Measurements from ENCODE around the gene PAMR1. TPM values are rescaled to one million over a fixed set of nuclear protein-coding genes. Genes with fewer than 3 reads are reported as not detected.

Gene PAMR1
- total RNA-seq, 2 donors from 2014 or later, result 0.99 to 3.6 TPM

- H3K4me3 ChIP-seq, result peak overlapping the region in 1 of 2 donors; percentile 7
- peak in 1 of 4 donors; percentile 16 for DNase-seq
- 37 to 39% methylated on average over 7 of the region's 7 CpGs for WGBS, 2 donors
- H3K27ac ChIP-seq, result peak overlapping the region; percentile 75 to 91 (median 80)
- no peaks in the 10 kb centered on the region for H3K36me3 ChIP-seq (replicated peaks in 1 of 2; ENCODE audit: insufficient read depth in 1 of 2, low read depth in 2 of 2)
- ATAC-seq, result peak; percentile 51
- no peak for TF ChIP-seq POLR2A (IDR thresholded peaks at IDR 0.05)
- TF ChIP-seq, protein P1, sequence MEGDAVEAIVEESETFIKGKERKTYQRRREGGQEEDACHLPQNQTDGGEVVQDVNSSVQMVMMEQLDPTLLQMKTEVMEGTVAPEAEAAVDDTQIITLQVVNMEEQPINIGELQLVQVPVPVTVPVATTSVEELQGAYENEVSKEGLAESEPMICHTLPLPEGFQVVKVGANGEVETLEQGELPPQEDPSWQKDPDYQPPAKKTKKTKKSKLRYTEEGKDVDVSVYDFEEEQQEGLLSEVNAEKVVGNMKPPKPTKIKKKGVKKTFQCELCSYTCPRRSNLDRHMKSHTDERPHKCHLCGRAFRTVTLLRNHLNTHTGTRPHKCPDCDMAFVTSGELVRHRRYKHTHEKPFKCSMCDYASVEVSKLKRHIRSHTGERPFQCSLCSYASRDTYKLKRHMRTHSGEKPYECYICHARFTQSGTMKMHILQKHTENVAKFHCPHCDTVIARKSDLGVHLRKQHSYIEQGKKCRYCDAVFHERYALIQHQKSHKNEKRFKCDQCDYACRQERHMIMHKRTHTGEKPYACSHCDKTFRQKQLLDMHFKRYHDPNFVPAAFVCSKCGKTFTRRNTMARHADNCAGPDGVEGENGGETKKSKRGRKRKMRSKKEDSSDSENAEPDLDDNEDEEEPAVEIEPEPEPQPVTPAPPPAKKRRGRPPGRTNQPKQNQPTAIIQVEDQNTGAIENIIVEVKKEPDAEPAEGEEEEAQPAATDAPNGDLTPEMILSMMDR (IDR thresholded peaks at IDR 0.05), result no peak
- H3K9me3 ChIP-seq, result no peaks in the 10 kb centered on the region
- H3K27me3 ChIP-seq, result no peaks in the 10 kb centered on the region
- peaks cover 33% of the 10 kb centered on the region for H3K4me1 ChIP-seq
- intact Hi-C loops (cut with DNase I), result loop anchor here (10.0 kb wide), 2 partner anchors 409 to 479 kb away; no protein-coding TSS in a partner anchor
These were observed 121.5 kb downstream of the PAMR1 start for GRCh38 chr11:35403765-35404387.

- H3K4me3 ChIP-seq, result peak overlapping the region in 1 of 2 donors; percentile 7
- peak; percentile 50 for ATAC-seq
- H3K27ac ChIP-seq, result peak overlapping the region; percentile 75 to 91 (median 80)
- no peaks in the 10 kb centered on the region for H3K9me3 ChIP-seq
- H3K27me3 ChIP-seq, result no peaks in the 10 kb centered on the region
- peaks cover 36% of the 10 kb centered on the region for H3K4me1 ChIP-seq
- H3K36me3 ChIP-seq (replicated peaks in 1 of 2; ENCODE audit: insufficient read depth in 1 of 2, low read depth in 2 of 2), result no peaks in the 10 kb centered on the region
- TF ChIP-seq POLR2A (IDR thresholded peaks at IDR 0.05), result peak in 1 of 3 donors; percentile 13
- TF ChIP-seq, protein P1 (IDR thresholded peaks at IDR 0.05), result no peak
- intact Hi-C loops (cut with DNase I), result loop anchor here (10.0 kb wide), 2 partner anchors 408 to 478 kb away; no protein-coding TSS in a partner anchor
- WGBS, 2 donors, result 40 to 45% methylated on average over 9 of the region's 9 CpGs
- DNase-seq, result peak in 1 of 4 donors; percentile 20
These were observed 122.4 kb downstream of the PAMR1 start for GRCh38 chr11:35402751-35403660.

DNA sequence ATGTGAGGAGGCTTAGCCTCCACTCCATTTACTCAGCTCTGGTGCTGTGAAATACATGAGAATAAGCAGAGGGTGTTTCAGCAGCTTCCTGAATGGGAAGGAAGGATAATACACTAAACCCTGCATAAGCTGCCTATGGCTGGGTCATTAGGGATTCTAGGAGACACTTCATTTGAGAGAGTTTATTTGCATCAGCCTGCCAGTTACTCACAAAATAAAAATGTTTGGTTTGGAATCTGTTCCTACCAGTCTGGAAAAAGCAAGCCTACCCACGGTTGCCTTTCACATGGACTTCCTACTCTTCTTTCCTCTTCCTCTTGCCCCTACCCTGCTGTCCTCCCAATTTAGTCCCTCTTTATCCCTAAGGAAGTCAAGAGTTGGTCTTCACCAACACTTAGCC lies 126.5 kb downstream of the PAMR1 start:
- no peak for ATAC-seq
- no peak for DNase-seq
- H3K4me1 ChIP-seq, result peaks cover 31% of the 10 kb centered on the region
- H3K4me3 ChIP-seq, result no peak overlapping the region
- no peaks in the 10 kb centered on the region for H3K27me3 ChIP-seq
- H3K36me3 ChIP-seq (replicated peaks in 1 of 2; ENCODE audit: insufficient read depth in 1 of 2, low read depth in 2 of 2), result no peaks in the 10 kb centered on the region
- 29 to 50% methylated on average over 1 of the region's 1 CpG for WGBS, 2 donors
- no peak overlapping the region for H3K27ac ChIP-seq
- TF ChIP-seq, protein P1 (IDR thresholded peaks at IDR 0.05), result no peak
- TF ChIP-seq POLR2A (IDR thresholded peaks at IDR 0.05), result no peak
- intact Hi-C loops (cut with DNase I), result no loop called here
- no peaks in the 10 kb centered on the region for H3K9me3 ChIP-seq

GRCh38 chr11:35394941-35395340 lies 130.5 kb downstream of the PAMR1 start:
- Histone ChIP-seq H3K4me1 (peaks cover 41% of the 10 kb centered on the region), H3K36me3 (replicated peaks in 1 of 2; ENCODE audit: insufficient read depth in 1 of 2, low read depth in 2 of 2) (no peaks in the 10 kb centered on the region), H3K9me3 (no peaks in the 10 kb centered on the region), H3K4me3 (no peak overlapping the region), H3K27ac (no peak overlapping the region), H3K27me3 (no peaks in the 10 kb centered on the region)
- ATAC-seq (no peak), DNase-seq (no peak)
- WGBS, 2 donors, result 87 to 91% methylated on average over 5 of the region's 5 CpGs
- TF ChIP-seq, protein P1 (IDR thresholded peaks at IDR 0.05), result no peak
- TF ChIP-seq POLR2A (IDR thresholded peaks at IDR 0.05), result no peak
- intact Hi-C loops (cut with DNase I), result no loop called here
